Neural cell (in vitro differentiated cells): ENCODE results near the gene MSX2. TPM values are rescaled to one million over a fixed set of nuclear protein-coding genes. Genes with fewer than 3 reads are reported as not detected.

ENCODE experiments used
- H2AFZ ChIP-seq: fragments of 200-600, 300-800 bp; sonication (generic), shearing (Covaris generic); 2 replicates; pipeline ENCODE4 v1.6.0; 2014; ENCODE audit warnings: low read depth, mild to moderate bottlenecking, antibody characterized with exemption, low read length, moderate library complexity
- H3F3A ChIP-seq: fragments of 200-600 bp; shearing (Covaris generic); 2 replicates; pipeline ENCODE4 v1.6.1; 2016; ENCODE audit warnings: mild to moderate bottlenecking, moderate library complexity, mixed read lengths, antibody characterized with exemption, low read length; ENCODE audit not compliant: insufficient read depth, poor library complexity, severe bottlenecking
- H3K27ac ChIP-seq: fragments of 200-600, 300-800 bp; sonication (generic), shearing (Covaris generic); 2 replicates; pipeline ENCODE4 v1.5.1; 2014; ENCODE audit warnings: mild to moderate bottlenecking, low read length, moderate library complexity
- H3K27me3 ChIP-seq: fragments of 300-800, 200-600 bp; sonication (generic), shearing (Covaris generic); 2 replicates; pipeline ENCODE4 v1.6.0; 2014; ENCODE audit warnings: mild to moderate bottlenecking, low read depth, low read length, moderate library complexity; ENCODE audit not compliant: insufficient read depth
- H3K36me3 ChIP-seq: fragments of 300-800, 200-600 bp; sonication (generic), shearing (Covaris generic); 2 replicates; pipeline ENCODE4 v1.5.1; 2014; ENCODE audit warnings: mild to moderate bottlenecking, antibody characterized with exemption, low read length, moderate library complexity; ENCODE audit not compliant: insufficient read depth
- H3K4me2 ChIP-seq: fragments of 300-800, 200-600 bp; sonication (generic), shearing (Covaris generic); 2 replicates; pipeline ENCODE4 v1.6.0; 2014; ENCODE audit warnings: mild to moderate bottlenecking, low read length
- H3K4me3 ChIP-seq: fragments of 300-800, 200-600 bp; sonication (generic), shearing (Covaris generic); 2 replicates; pipeline ENCODE4 v1.5.1; 2014; ENCODE audit warnings: mild to moderate bottlenecking, low read length, moderate library complexity
- H3K79me2 ChIP-seq: fragments of 200-600 bp; shearing (Covaris generic); replicated peaks from 2 replicates; pipeline ENCODE4 v1.6.0; 2014; ENCODE audit warnings: mild to moderate bottlenecking, low read length, moderate library complexity; ENCODE audit not compliant: insufficient read depth
- H3K9ac ChIP-seq: fragments of 300-800, 200-600 bp; sonication (generic), shearing (Covaris generic); 2 replicates; pipeline ENCODE4 v1.6.1; 2016; ENCODE audit warnings: mild to moderate bottlenecking, low read length, mixed read lengths
- H3K9me2 ChIP-seq: fragments of 200-600 bp; shearing (Covaris generic); 2 replicates; pipeline ENCODE4 v1.6.1; 2016; ENCODE audit warnings: mild to moderate bottlenecking, low read length, mixed read lengths; ENCODE audit not compliant: insufficient read depth
- H3K9me3 ChIP-seq: fragments of 200-600, 300-800 bp; sonication (generic), shearing (Covaris generic); 2 replicates; pipeline ENCODE4 v1.6.1; 2016; ENCODE audit warnings: mild to moderate bottlenecking, mixed run types, low read length, moderate library complexity, mixed read lengths
- H4K20me1 ChIP-seq: fragments of 200-600 bp; shearing (Covaris generic); 2 replicates; pipeline ENCODE4 v1.6.1; 2016; ENCODE audit warnings: mild to moderate bottlenecking, mixed run types; ENCODE audit not compliant: insufficient read depth
- CTCF ChIP-seq: fragments of 450-650 bp; IDR thresholded peaks from 2 replicates; pipeline ENCODE4 v1.5.1; 2014; ENCODE audit warnings: antibody characterized with exemption, mild to moderate bottlenecking, moderate library complexity; ENCODE audit not compliant: poor library complexity, severe bottlenecking
- EP300 ChIP-seq: fragments of 450-650 bp; conservative IDR thresholded peaks from 2 replicates; pipeline ENCODE4 v1.6.1; 2014; ENCODE audit warnings: antibody characterized with exemption, mild to moderate bottlenecking, moderate library complexity; ENCODE audit not compliant: poor library complexity, severe bottlenecking
- EZH2 ChIP-seq: fragments of 200-600, 300-800 bp; shearing (Covaris generic), sonication (generic); IDR thresholded peaks from 2 replicates; pipeline ENCODE4 v1.6.1; 2014; ENCODE audit warnings: antibody characterized with exemption, low read length, borderline replicate concordance, mild to moderate bottlenecking; ENCODE audit not compliant: insufficient read depth, poor library complexity, severe bottlenecking
- MXI1 ChIP-seq: fragments of 450-650 bp; conservative IDR thresholded peaks from 2 replicates; pipeline ENCODE4 v1.6.1; 2014; ENCODE audit warnings: antibody characterized with exemption, mild to moderate bottlenecking; ENCODE audit not compliant: poor library complexity, severe bottlenecking
- POLR2AphosphoS5 ChIP-seq: IDR thresholded peaks from 2 replicates; pipeline ENCODE4 v1.6.1; 2012
- RAD21 ChIP-seq: fragments of 450-650 bp; conservative IDR thresholded peaks from 2 replicates; pipeline ENCODE4 v1.6.1; 2014; ENCODE audit warnings: antibody characterized with exemption, mild to moderate bottlenecking, moderate library complexity
- REST ChIP-seq: IDR thresholded peaks from 2 replicates; pipeline ENCODE4 v1.6.1; 2012; ENCODE audit warnings: borderline replicate concordance
- SMC3 ChIP-seq: fragments of 450-650 bp; conservative IDR thresholded peaks from 2 replicates; pipeline ENCODE4 v1.6.1; 2014; ENCODE audit warnings: antibody characterized with exemption, mild to moderate bottlenecking, moderate library complexity; ENCODE audit not compliant: poor library complexity
- TAF1 ChIP-seq: IDR thresholded peaks from 2 replicates; pipeline ENCODE4 v1.6.1; 2012; ENCODE audit warnings: low read depth
- polyA plus RNA-seq: library from polyadenylated mRNA; depleted of rRNA; stranded (reverse); fragments of >200 nt; gene quantifications from 2 replicates; pipeline ENCODE4 v1.2.3, GENCODE V29; 2014

The MSX2 gene
- polyA plus RNA-seq, 1 donor from 2014 or later = not detected

DNA sequence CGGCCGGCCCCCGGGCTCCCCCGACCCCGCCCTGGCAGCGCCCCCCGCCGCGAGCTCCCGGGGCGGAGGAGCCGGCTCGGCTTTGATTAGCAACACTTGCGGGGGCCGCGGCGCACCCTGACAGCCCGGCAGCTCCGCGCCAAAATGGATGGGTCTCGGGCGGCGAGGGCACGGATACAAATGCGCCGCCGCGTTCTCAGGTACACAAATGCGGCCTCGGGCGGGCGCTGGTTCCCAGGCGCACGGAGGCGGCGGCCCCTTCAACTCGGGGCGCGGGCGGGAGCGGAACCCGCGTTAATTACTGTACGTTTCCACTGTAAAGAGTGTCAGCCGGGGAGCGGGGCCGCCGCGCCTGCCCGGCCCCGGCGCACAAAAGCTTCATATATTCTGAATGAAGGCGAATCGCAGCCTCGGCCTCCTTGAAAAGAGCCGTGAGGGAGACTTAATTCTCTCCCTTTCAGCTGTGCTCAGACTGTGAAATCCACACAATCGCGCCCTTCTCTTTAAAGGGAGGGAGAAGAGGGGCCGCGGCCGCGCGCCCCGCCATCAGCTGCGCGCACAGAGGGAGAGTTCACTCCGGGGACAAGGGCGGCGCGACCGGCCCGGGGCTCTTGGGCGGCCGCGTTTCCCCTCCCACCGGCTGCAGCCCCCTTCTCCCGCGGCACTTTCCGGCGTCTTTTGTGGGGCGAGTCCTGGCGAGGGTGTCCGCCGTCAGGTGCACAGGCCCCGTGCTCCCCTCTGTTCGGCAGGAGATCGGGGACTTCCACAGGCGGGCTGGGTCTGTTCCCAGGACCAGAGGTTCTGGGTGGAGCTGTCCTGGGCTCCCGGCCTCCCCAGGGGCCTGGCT lies 27.0 kb downstream of the MSX2 start:
- peak overlapping the region; percentile 69 for H3K9ac ChIP-seq
- H3K27me3 ChIP-seq = peaks cover 43% of the 10 kb centered on the region
- no peaks in the 10 kb centered on the region for H3K36me3 ChIP-seq
- no peaks in the 10 kb centered on the region for H3K79me2 ChIP-seq
- peak overlapping the region; percentile 51 for H2AFZ ChIP-seq
- H3K4me2 ChIP-seq = peak overlapping the region; percentile 55
- H3K4me3 ChIP-seq = peak overlapping the region; percentile 83
- H3F3A ChIP-seq = no peaks in the 10 kb centered on the region
- no peaks in the 10 kb centered on the region for H3K9me3 ChIP-seq
- peak overlapping the region; percentile 31 for H3K27ac ChIP-seq
- H3K9me2 ChIP-seq = no peaks in the 10 kb centered on the region
- H4K20me1 ChIP-seq = no peaks in the 10 kb centered on the region
- no peak for TF ChIP-seq EZH2
- no peak for TF ChIP-seq REST
- TF ChIP-seq CTCF = peak; percentile 33
- no peak for TF ChIP-seq TAF1
- peak; percentile 23 for TF ChIP-seq SMC3
- TF ChIP-seq EP300 = no peak
- peak; percentile 30 for TF ChIP-seq RAD21
- TF ChIP-seq MXI1 = peak; percentile 23
- no peak for TF ChIP-seq POLR2AphosphoS5

DNA sequence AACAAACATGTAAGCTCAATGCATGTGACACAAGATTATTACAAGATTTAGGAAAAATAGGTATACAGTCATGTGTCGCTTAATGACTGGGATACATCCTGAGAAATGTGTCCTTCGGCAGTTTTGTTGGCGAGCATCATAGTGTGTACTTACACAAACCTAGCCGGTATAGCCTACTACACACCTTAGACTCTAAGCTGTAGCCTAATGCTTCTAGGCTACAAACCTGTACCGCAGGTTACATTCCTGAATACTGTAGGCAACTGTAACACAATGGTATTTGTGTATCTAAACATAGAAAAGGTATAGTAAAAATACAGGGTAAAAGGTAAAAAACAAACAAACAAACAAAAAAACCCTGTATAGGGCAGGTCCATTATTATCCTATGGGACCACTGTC lies 27.7 kb downstream of the MSX2 start:
- Histone ChIP-seq H3K4me3 (peak overlapping the region; percentile 83), H3K4me2 (no peak overlapping the region), H3K79me2 (no peaks in the 10 kb centered on the region), H3K9me3 (no peaks in the 10 kb centered on the region), H3K27me3 (peaks cover 43% of the 10 kb centered on the region), H3K27ac (no peak overlapping the region), H3K9me2 (no peaks in the 10 kb centered on the region), H3K9ac (peak overlapping the region; percentile 69), H2AFZ (no peak overlapping the region), H4K20me1 (no peaks in the 10 kb centered on the region), H3F3A (no peaks in the 10 kb centered on the region), H3K36me3 (no peaks in the 10 kb centered on the region)
- TF ChIP-seq TAF1 (no peak), REST (no peak), CTCF (no peak), MXI1 (no peak), RAD21 (no peak), EP300 (no peak), EZH2 (no peak), SMC3 (no peak), POLR2AphosphoS5 (no peak)
